Hepatocyte (in vitro differentiated cells): Measurements from ENCODE around the gene CACNA2D1.

ENCODE experiments used
- EZH2 ChIP-seq: fragments of 200-600 bp; sonication (generic); IDR thresholded peaks from 2 replicates; pipeline ENCODE4 v1.6.1; 2016; ENCODE audit warnings: antibody characterized with exemption, mild to moderate bottlenecking, borderline replicate concordance
- TF ChIP-seq, protein P1 (sequence below): fragments of 200-600 bp; sonication (generic); IDR thresholded peaks from 2 replicates; pipeline ENCODE4 v1.5.1; 2016; ENCODE audit warnings: antibody characterized with exemption, mild to moderate bottlenecking; ENCODE audit not compliant: poor library complexity

DNA sequence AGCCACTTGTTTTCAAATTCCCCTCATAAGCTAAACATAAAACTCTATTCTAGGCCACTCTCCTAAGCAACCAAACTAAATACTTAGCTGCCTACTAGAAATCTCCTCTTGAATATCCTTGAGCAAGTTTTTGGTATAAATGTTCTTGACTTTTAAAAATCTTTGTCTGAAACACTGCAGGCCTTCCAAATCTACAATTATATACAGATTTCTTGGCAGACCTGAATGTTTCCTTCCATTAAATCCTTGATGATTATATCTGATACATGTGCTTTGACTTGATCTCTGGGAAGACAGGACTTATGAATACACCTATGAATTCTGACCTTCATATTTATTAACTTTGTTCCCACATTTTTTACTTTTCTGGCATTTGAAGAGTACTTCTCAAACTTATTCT, 314.5 kb downstream of the CACNA2D1 start:
- TF ChIP-seq, protein P1, sequence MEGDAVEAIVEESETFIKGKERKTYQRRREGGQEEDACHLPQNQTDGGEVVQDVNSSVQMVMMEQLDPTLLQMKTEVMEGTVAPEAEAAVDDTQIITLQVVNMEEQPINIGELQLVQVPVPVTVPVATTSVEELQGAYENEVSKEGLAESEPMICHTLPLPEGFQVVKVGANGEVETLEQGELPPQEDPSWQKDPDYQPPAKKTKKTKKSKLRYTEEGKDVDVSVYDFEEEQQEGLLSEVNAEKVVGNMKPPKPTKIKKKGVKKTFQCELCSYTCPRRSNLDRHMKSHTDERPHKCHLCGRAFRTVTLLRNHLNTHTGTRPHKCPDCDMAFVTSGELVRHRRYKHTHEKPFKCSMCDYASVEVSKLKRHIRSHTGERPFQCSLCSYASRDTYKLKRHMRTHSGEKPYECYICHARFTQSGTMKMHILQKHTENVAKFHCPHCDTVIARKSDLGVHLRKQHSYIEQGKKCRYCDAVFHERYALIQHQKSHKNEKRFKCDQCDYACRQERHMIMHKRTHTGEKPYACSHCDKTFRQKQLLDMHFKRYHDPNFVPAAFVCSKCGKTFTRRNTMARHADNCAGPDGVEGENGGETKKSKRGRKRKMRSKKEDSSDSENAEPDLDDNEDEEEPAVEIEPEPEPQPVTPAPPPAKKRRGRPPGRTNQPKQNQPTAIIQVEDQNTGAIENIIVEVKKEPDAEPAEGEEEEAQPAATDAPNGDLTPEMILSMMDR, result no peak
- TF ChIP-seq EZH2, result no peak
